Suppressor macrophage treated with lipopolysaccharide for 4 hours (primary cell): ENCODE measurements around the gene CACNB4.
"Not testable (repeated sequence)": the region's sequence is repeated elsewhere in the genome, so short reads cannot be mapped to it uniquely, and the experiment has no call there.

ENCODE experiments used
- DNase-seq: peaks from one replicate; pipeline ENCODE4 v3.0.0-alpha.2; 2020

CACNB4 gene

DNA sequence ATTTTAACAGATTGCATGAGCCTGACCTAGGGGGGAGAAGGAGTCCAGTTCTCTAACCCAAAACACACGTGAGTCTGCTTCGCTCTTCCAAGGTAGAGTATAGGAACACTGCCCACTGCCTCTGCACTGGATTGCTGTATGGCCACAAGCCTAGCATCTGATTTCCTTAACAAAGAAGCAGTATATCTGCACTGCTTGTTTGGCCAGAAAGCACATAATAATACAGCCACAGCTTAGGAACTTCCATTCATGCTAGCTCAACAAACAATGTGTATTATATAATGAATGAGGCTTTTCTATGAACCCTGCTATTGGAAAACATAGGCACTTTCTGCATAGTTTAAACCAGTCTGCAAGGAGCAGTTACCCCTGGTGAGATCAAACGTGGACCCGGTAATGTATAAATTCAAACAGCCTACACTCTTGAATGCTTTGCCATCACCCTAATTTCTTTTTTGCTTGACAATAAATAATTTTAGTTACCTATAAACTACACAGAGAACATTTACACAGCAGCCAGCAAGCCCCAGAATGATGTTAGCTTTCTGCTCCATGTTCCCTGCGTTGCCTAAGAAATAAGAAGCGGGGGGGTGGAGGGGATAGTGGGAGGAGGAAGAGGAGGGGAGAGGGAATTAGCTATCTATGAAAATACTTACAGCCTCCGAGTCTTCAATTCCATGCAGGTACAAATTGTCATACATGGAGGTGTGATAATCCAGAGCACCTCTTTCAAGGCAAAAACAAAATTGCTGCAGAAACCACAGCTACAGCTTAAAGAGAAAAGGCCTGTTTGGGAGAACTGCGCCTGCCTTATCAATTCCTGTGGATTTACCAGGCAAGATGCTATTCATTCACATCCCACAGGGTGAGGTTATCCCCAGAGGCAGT is 125.6 kb downstream of the CACNB4 start:
- no peak for DNase-seq

DNA sequence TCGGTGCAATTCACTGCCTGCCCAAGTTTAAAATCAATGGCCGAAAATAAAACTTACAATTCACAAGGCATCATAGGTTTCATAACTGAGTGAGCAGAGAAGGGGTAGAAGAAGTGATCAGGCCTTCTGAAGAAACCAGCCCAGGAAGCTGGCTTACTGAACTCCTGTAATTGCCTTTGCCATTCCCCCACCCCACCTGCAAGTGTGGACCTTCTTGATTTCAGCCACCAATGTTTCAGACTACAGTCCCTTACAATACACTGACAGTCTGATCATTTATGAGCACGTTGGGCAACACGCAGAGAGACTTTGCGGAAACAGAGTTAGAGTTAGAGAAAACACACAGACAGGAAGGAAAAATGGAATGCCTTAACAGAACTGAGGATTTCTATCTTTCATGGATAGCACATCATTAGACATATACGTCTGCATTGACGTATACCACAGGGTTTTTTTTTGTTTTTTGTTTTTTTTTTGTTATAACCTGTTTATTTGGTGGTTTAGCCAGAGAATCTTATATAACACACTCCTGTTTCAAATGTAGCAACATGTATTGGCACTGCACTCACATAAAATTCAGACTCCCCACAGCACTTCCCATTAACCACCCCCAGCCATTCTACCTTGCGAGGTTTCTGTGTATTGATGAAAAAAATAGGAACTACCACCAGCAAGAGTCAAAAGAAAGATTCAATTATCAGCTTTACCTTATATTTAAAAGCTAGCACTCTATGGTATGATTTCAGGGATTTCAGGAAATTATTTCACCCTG is 126.4 kb downstream of the CACNB4 start:
- no peak for DNase-seq

DNA sequence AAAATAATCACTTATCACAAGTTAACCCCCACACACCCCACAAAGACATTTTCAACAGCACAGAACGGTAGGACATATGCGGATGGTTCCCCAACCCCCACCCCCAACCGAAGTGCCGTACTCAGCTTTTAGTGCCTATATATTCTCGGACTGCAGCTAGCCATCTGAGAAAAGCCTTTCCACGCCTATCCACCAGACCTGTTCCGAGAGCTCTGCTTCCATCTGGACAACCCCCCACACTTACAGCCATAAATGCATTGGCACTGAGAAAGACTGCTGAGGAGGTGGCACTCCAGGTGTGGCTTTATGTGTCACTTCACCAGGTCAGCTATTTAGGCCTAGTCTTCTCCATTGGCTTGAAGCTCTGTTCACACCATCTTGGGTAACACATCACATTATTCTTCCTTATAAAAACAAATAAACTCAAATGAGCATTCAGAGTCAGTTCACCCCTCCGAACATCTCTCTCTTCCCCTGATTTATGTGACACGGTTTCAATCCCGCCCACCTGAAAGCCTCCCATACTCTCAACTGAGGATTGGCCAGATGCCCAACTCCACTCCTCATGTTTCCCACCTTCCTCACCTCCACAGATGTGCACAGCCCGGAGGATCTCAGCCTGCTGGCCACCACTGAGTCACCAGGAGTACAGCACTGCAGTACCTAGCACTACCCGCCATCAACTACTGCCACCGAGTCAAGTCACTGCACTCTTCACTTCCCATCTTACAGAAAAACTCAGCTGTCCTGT is 127.4 kb downstream of the CACNB4 start:
- no peak for DNase-seq

DNA sequence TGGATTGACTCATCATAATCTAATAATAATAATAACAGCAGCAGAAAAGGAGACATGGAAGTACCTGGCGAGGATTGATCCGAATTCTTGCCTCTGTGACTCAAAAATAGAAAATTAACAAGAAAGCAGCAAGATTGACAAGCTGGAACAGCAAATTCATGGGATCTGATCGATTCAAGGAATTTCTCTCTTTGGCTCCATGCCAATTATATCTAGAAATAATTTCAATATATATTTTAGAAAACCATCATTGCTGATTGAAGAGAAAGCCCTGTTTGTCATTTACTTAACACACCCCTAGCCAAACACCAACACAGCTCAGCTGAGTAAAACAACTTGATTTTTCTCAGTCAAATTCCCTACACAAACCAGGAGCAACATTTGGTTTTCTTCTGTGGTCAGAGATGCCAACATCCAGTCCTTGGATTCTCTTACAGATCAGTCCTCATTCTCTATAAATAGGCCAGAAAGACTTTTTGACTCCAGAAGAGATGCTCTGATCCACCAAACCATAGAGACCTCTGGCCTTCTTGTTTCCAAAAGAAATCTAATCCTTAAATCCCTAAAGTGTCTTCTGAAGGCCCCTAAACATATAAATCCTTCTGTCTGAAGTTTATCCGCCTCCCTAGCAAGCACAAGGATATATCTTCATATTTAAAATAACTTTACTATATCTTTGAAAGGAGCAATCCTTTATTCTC is 129.9 kb downstream of the CACNB4 start:
- no peak for DNase-seq

DNA sequence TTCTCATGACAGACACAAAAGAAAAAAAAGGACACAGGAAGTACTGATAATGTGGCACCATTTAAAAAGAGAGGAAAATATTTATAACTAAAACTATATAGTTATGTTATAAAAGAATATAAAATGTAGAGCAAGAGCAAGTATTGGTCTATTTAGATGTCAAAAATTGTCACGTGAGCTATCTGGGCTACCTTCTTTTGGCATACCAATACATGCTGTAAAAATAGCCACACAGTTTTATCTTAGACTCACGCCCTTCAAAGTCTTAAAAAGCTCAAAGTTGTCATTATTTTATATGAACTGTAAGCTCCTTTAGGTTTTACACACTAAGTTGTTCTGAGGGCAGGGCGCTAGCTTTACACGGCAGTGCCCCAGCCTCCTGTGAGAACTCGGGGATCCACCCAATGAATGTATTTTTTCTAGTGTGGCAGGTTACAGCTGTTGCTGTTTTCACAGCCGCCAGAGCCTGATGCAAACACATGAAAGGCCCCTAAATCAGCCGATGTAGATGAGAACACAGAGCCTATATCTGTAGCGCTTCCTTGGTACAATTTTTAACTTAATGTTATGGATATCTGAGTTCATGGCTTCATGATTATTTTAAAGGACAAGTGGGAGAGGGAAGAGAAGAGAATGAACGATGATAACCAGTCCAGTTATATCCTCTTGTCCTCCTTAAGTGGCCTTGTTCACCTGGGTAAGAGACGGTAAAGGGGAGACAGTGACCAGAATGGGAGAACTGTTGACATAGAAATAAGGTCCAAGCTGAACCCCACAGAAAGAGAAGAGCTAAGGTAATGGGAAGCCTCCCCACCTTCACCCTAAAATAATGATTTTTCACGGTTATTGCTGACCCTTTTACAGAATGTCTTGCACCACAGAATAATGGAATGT is 130.8 kb downstream of the CACNB4 start:
- DNase-seq: no peak

DNA sequence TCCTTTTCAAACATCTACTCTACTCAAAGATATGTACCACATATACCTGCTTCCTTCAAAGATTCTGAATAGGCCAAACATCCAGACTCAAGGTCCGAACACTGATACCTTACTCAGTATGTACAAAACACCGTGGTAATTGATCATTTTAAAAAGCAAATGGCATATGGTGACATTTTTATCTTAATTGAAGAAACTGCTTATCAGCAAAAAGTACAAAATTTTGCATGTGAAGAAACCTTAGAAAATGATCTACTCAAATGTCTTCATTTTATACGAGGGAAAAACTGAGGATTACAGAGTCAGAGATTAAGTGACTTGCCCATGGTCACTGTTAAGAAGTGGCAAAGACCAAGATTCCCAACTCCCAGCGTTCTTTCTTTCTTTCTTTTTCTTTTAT is 133.0 kb downstream of the CACNB4 start:
- no peak for DNase-seq

DNA sequence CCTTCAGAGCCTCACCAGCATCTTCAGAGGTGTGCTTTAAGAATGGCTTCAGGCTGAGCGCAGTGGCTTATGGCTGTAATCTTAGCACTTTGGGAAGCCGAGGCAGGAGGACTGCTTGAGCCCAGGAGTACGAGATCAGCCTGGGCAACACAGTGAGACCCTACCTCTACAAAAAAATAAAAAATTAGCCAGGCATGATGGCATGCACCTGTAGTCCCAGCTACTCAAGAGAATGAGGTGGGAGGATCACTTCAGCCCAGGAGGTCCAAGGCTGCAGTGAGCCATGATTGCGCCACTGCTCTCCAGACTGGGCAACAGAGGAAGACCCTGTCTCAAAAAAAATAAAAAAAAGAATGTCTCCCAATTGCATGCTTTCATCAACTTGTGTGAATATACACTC is 137.3 kb downstream of the CACNB4 start:
- DNase-seq: no peak

DNA sequence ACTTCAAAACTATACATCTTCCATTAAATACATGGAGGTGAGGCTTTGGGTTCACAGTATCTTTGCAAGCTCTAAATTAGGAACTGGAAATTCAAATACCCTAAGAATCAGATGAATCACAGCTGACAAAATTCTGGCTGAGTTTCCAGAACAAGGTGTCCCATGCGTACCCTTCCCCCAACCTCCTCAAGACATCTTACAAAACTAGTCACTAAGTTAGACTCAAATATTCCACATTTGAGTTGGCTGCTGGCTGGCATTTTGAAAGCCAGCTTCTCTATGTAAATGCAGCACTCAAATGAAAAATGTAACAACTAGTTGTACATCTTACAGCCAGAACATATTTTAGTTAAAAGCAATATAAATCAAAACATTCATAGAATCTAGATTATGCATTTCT is 139.6 kb downstream of the CACNB4 start:
- DNase-seq: no peak

DNA sequence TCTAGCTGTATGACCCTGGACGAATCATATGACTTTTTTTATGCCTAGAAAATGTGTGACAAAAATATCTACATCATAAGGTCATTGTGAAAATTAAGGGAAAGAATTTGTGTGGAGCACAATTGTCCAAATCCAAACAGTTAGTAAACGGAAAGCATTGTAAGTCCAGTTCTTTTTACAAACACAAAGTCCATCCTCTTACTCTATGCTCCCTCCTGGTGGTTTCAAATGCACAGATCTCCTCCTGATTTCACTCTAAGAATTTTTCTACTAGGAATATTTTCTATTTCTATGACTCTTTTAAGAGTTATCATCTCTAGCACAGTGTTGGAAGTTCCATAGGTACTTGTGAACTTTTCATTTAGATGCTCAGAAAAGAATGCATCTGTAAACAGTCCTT is 145.4 kb downstream of the CACNB4 start:
- DNase-seq: no peak

DNA sequence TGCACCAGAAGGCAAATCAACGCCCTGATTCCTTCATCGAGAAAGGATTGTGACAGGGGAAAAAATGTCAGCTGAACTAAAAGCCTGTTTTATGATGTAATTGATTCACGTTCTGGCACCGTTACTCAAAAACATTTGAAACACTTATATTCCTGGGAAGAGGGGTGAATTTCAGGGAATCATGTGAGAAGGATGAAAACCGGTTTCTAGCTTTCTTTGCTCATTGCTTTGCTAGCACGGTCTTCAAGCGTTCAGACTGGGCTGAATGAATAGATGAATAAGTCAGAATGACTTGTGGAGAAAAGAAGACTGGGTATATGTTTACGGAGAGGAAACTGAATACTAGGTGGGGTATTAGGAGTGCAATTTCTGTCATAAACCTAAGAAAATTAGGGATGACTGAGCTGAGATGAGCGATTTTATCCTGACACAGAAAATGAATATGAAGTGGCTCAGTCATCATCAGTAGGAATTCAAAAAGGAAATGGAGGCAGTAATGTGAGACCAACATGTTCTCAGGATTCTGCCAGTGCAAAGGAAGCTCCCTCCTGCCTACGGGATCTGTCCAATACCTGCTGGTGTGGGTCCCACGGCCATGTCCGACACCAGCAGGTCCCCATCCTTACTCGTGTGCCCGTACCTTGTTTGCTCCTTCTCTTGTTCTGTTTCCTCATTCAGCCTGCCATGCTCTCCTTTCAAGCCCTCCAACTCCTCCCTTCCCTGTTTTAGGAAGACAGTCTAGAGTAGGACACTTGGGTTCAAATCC is 146.0 kb downstream of the CACNB4 start:
- no peak for DNase-seq

DNA sequence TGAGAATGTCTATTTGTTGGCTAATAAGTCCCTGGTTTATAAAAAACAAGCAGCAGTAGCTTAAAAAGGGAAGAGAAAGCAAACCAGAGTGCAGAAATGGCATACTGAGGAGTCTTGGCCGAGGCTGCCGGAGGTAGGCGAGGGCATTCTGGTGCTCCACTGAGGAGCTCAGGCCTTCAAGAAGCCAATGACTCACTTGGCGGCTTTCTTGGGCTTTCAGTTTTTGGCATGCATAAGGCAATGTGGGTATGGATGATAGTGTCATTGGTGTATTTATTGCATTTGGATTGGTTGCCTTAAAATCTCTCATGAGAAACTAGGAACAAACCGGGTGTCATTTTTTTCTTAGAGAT is 151.1 kb downstream of the CACNB4 start:
- peak; percentile 92 for DNase-seq

DNA sequence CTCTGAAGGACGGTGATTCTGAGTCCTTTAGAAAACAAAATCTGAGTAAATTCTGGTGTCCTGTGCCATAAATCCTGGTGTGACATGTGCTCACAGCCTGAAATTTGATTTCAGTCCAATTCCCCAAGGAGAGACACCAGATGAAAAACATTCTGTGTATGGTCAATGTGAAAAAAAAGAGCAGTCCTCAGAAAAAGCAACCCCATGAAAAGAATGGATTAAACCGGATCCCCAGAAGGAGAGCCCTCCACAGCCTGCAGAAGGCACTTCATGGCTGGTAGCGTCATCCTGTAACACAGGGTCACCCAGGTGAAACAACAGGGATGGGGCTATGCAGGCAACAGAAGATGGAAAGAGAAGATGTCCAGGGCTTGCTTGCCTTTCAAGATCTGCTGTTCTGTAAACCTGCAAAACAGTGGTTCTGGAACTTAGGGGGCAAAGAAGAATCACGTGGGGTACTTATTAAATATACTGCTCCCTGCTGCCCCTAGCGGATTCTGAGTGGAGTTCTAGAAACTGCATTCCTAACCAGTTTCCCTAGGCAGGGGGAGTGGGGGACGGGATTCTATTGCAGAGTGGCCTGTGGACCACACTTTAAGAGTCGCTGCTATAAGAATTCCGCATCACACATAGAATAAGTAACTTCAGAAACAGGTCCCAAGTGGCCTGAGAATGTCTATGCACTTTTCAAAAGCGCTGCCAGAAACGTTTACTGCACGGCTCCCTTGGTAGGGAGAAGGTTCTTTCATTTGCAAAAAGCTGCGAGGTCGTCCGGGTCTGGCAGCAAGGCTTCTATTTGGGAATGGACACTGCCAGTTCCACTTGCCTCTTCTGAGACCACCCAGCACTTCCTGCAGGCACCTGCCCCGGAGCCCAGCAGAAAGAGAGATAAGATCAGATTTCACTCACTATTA is 151.7 kb downstream of the CACNB4 start:
- peak; percentile 30 for DNase-seq

DNA sequence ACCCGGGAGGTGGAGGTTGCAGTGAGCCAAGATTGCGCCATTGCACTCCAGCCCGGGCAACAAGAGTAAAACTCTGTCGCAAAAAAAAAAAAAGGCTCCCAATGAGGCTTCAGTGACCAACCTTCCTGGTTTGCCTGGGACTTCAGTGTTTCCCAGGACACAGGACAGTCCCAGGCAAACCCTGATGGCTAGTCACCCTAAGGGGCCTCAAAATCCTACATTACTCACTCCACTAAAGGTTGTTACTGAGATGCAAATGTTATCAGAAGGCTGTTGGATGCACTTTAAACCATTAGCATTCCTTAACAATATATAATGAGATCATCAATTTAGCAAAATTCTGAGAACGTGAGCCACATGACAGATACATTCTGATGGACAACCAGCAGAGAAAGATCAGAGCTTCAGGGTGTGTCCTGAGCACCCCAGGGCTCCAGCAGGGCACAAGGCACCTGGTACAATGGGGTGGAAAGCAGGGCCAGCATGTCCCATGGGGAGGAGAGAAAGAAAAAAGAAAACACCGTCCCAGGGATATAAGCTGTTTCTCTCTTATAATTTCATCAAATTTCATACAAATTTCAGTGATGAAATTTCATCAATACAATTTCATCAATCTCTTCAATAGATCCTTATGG is 152.5 kb downstream of the CACNB4 start:
- DNase-seq: no peak

DNA sequence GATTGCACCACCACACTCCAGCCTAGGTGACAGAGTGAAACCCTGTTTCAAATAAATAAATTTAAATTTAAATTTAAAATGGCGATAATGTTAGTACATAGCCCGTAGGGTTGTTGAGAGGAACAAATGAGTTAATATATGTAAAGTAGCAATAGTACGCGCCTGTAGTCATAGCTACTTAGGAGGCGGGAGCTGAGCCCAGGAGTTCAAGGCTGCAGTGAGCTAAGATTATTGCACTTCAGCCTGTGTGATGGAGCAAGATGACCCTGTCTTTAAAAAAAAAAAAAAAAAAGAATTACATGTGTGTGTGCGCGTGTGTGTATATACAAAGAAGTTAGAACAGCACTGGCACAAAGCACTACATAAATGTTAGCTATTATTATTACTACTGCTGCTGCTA is 153.2 kb downstream of the CACNB4 start:
- DNase-seq: no peak

DNA sequence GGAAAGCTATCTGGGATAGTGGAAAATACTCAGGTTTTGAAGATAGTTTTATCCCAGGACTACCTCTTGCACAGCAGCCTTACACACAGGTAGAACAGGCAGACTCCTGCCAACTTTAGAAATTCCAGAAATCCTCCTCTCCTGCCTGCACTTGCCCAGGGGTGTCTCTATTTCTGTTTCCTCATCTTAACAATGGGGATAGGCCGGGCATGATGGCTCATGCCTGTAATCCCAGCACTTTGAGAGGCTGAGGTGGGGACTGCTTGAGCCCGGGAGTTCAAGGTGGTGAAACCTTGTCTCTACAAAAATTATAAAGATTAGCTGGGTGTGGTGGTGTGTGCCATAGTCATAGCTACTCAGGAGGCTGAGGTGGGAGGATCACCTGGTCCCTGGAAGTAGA is 153.7 kb downstream of the CACNB4 start:
- DNase-seq: no peak

DNA sequence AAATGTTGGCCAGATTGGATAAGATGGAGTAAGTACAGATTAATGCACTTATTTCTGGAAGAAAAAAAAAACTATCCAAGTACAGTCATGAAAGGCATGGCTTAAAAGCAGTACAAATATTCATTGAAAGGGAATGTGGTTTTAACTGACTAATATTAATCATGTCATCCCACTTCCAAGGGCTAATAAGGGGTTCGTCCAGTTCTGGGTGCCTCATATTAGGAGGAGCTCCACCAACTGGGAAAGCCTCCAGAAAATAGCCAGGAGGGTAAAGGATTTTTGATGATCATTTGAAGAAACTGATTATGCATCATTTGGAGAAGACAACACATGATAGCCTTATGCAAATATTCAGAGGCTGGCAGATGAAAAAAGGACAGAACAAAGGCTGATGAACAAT is 155.4 kb downstream of the CACNB4 start:
- DNase-seq: no peak

DNA sequence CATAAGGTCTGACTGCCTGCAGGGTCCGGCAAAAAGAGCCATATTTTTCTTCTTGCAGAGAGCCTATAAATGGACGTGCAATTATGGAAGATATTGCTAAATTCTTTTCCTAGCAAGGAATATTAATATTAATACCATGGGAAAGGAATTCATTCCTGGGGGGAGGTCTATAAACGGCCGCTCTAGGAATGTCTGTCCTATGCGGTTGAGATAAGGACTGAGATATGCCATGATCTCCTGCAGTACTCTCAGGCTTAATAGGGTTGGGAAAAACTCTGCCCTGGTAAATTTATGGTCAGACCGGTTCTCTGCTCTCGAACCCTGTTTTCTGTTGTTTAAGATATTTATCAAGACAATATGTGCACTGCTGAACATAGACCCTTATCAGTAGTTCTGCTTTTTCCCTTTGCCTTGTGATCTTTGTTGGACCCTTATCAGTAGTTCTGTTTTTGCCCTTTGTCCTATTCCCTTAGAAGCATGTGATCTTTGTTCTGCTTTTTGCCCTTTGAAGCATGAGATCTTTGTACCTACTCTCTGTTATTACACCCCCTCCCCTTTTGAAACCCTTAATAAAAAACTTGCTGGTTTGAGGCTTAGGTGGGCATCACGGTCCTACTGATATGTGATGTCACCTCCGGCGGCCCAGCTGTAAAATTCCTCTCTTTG is 156.2 kb downstream of the CACNB4 start:
- not testable (repeated sequence) for DNase-seq

DNA sequence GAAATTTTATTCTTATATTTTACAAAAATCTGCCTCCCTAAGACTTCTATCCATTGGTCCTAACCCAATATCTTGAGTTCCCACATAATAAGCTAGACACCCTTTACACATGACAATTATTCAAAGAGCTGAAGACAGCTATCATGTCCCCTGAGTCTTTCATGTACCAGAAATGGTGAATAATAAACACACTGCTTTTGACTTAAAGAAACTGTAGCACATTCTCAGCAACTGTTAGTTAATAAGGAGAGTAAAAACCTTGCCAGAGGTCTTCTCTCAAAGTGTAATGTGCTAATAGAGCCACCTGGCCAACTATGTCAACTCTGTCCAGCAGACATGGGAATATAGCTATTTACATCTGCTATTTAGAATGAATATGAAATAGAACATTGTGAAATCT is 160.9 kb downstream of the CACNB4 start:
- DNase-seq: no peak

DNA sequence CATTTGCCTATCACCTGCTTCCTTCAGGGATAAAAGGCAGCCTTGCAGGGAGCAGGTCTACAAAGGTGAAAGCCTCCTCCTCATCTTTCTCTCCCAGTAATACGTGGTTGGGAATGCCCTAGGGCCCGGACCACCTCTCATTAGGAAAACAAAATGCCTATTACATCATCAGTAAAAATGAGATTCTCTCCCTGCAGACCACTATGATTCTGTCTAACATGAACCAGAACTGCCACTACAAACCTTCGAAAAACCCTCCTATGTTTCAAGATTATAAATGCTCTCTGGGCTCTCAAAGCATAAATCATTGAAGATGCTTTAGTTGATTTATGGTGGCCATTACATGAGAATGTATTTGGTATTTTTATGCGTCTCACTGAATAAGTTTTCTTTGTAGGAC is 162.2 kb downstream of the CACNB4 start:
- no peak for DNase-seq
